ENCODE data around the gene TENT5C. TPM values are rescaled to one million over a fixed set of nuclear protein-coding genes. Genes with fewer than 3 reads are reported as not detected.
"Not testable (repeated sequence)": the region's sequence is repeated elsewhere in the genome, so short reads cannot be mapped to it uniquely, and the experiment has no call there.

The TENT5C gene
- polyA plus RNA-seq (ENCODE audit: insufficient read depth in 1 of 5, insufficient read length in 5 of 5, low replicate concordance in 1 of 5), result 10 to 100 TPM; 11.7 to 23.0 (median 15.7) TPM
- long read RNA-seq, donor 1, full-length matches to known transcripts, result 8 of 8 reads
- long read RNA-seq, donor 1, partial matches to known transcripts, result 0 of 8 reads
- long read RNA-seq, donor 1, other reads (novel, unspliced or antisense), result 0 of 8 reads
- long read RNA-seq, donor 2, full-length matches to known transcripts, result 2 of 2 reads
- long read RNA-seq, donor 2, partial matches to known transcripts, result 0 of 2 reads
- long read RNA-seq, donor 2, other reads (novel, unspliced or antisense), result 0 of 2 reads
- long read RNA-seq, donor 3, full-length matches to known transcripts, result 8 of 8 reads
- long read RNA-seq, donor 3, partial matches to known transcripts, result 0 of 8 reads
- long read RNA-seq, donor 3, other reads (novel, unspliced or antisense), result 0 of 8 reads
- long read RNA-seq, donor 4, full-length matches to known transcripts, result 8 of 8 reads
- long read RNA-seq, donor 4, partial matches to known transcripts, result 0 of 8 reads
- long read RNA-seq, donor 4, other reads (novel, unspliced or antisense), result 0 of 8 reads
- long read RNA-seq, donor 5, full-length matches to known transcripts, result 6 of 6 reads
- long read RNA-seq, donor 5, partial matches to known transcripts, result 0 of 6 reads
- long read RNA-seq, donor 5, other reads (novel, unspliced or antisense), result 0 of 6 reads
- long read RNA-seq, donor 6, full-length matches to known transcripts, result 11 of 11 reads
- long read RNA-seq, donor 6, partial matches to known transcripts, result 0 of 11 reads
- long read RNA-seq, donor 6, other reads (novel, unspliced or antisense), result 0 of 11 reads
- long read RNA-seq, donor 7, full-length matches to known transcripts, result 6 of 6 reads
- long read RNA-seq, donor 7, partial matches to known transcripts, result 0 of 6 reads
- long read RNA-seq, donor 7, other reads (novel, unspliced or antisense), result 0 of 6 reads
- long read RNA-seq, donor 8, full-length matches to known transcripts, result 4 of 4 reads
- long read RNA-seq, donor 8, partial matches to known transcripts, result 0 of 4 reads
- long read RNA-seq, donor 8, other reads (novel, unspliced or antisense), result 0 of 4 reads

DNA sequence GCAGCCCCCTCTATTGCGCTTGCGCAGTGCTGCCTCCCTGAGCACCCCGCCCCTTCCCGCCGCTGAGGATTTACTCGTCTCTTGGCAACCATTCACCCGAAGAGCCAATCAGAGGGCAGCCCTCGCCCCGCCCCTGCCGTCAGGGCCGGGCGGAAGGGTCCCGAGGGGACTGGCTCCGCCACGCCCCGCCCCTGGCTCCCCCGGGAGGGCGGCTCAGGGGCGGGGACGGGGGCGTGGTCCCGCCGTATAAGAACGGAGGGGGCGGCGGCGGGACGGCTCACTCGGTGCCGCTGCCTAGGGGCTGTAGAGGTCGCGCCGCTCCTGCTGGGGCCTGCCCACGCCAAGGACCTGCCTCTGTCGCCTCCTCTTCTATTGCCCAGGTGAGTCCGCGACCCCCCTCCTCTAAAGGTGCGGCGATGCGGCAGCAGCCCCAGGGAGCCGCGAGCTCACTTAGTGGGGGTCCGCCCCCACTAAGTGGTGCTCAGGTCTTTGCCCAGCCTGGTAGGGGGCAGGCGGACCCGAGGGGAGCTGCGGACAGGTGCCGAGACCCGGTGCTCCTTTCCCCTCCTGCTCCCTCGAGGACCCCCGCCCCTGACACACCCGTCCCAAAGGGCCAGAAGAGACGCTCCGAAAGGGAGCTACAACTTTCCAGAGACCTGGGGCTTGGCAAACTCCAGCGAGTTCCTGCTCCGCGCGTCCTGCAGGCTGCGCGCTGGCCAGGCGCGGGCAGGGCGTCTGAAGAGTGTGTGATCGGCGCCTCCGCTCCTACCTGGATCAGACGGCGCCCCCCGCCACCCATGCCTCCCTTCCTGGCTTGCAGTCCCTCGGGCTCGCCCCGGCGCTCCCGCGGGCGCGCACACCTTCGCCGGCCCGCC is at the start of gene TENT5C:
Gene TENT5C, plus strand, starts transcription at position 275 of the 875 bp plus-strand sequence. CDS start 16,821 bp downstream, outside the sequence.
- peak; percentile 96 to 97 for DNase-seq

DNA sequence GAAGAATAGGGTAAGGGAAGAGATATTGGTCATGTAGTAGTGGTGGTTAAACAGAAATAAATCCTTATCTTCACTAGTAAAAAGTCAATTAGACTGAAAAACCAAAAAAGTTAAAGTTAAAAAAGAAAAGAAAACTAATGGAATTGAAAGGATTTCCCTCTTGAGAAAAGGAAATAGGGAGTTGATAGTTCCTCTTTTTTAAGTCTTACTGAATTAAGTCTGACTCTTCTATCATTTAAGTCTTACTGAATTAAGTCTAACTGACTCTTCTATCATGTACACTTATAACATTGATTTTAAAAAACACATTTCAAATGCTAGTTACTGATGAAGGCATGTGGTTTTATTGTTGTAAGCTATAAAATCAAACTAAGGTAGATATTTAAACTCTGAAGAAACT is 49.5 kb upstream of the TENT5C start:
- DNase-seq, result no peak

DNA sequence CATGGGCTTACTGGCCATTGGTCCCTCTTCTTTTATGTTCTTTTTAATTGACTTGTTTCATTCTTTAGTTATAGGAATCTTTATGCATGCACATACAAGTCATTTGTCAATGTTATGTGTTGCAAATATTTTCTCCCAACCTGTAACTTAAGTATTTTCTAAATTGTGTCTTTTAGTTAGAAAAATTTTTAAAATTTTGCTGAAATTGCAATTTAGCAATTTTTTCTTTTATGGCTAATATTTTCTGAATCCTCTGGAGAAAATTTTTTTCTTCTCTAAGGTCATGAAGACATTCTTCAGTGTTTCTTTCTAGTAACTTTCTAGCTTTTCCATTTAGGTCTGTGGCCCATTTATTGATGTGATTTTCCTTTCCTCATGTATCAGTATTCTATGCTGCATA is 48.9 kb upstream of the TENT5C start:
- DNase-seq, result no peak

GRCh38 chr1:117558451-117558850 is 47.4 kb upstream of the TENT5C start:
- DNase-seq, result not testable (repeated sequence)

DNA sequence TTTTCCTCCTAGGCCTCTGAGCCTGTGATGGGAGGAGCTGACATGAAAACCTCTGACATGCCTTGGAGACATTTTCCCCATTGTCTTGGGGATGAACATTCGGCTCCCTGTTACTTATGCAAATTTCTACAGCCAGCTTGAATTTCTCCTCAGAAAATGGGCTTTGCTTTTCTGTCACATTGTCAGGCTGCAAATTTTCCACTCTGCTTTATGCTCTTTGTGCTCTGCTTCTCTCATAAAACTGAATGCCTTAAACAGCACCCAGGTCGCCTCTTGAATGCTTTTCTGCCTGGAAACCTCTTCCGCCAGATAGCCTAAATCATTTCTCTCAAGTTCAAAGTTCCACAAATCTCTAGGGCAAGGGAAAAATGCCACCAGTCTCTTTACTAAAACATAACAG is 46.7 kb upstream of the TENT5C start:
- DNase-seq, result no peak

GRCh38 chr1:117559985-117560384 is 45.9 kb upstream of the TENT5C start:
- DNase-seq, result no peak

DNA sequence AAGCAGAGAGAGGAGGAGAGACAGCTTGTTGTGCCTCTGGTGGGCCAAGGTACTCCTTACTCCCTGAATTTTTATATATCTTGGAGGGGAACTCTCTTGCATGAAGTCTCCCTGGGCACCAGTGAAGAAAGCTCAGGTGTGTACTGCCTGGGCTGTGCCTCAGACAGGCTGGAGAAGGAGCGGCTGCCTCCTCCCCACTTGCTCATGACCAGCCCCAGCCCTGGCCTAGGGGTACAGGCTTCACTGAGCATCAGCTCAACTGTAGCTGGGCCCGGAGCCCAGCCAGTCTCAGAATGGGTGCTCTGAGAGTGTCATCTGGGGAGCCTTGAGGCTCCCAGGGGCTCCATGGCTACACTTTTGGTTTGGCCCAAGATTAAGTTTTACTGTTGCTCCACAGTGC is 44.8 kb upstream of the TENT5C start:
- DNase-seq, result no peak

DNA sequence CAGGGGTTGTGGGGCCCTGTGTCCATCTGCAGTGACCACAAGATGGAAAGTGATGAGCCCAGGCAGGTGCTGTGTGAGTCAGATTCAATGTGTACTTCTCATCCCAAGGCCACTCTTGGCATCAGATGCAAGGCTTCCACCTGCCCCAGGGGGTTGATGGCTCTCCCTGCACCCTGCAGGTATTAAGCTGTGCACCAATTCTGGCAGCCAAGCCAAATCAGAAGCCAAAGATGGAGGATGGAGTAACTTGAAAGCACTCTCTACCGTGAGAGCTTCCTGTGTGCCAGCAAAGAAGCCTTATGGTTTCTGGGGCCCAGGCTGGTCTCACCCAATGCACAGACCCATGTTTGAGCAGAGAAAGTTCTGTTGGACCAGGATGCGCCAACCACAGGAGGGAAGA is 44.3 kb upstream of the TENT5C start:
- DNase-seq, result no peak

DNA sequence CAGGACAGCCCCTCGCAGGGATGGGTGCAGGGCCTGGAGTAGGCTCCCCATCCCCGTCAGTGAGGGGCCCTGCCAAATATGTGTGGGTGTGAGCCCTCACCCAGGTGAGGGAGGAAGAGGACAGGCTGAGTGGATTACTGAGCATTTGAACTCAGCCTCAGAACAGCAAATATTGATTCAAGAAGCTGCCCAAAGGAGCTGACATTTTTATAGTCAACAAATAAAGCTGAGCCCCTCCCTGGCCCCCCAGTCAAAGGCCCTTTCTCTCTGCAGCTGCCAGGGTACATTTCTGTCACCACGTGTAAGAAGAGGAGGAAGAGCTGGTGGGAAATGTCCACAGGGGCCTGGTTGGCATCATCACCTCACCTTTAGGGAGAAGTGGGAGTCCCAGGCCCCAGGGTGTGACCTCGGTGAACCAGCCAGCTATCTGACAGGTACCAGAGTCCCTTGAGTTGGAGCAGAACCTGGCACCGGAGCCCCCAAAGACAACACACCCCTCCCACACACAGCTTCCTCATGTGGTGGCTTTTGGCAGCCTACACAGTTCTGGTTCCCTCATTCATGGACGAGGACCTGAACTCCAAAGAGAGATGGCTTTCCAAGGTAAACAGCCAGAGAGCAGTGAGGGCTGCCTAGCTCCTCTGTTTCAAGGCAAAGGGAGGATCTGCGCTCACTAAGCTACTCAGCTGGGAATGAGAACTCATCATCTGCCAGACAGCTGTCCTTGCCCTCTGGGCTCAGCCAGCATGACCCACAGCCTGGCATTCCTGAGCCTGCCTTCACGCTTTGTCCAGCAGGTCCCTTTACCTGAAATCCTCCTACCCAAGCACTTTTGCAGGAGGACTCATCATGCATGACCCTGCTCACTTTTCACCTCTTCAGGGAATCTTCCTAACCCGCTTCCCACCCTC is 43.0 kb upstream of the TENT5C start:
- DNase-seq, result peak in 1 of 2 donors; percentile 15

DNA sequence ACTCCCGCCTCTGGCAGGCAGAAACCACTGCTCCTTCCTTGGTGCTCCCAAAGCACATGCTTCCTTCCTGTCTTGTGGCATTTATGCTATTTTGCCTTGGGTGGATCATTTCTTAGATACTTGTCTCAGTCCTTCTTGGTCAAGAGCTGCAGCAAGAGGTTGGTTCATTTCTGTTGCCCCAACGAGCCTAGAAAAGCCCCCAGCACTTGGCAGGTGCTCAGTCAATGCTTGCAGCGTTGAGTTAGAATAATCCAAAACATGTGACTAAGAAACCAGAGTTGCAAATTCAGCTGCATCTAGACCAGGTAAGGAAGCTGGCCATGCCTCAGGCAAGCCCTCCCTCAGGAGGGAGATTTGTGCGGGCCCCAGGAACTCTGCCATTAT is 42.4 kb upstream of the TENT5C start:
- no peak for DNase-seq

DNA sequence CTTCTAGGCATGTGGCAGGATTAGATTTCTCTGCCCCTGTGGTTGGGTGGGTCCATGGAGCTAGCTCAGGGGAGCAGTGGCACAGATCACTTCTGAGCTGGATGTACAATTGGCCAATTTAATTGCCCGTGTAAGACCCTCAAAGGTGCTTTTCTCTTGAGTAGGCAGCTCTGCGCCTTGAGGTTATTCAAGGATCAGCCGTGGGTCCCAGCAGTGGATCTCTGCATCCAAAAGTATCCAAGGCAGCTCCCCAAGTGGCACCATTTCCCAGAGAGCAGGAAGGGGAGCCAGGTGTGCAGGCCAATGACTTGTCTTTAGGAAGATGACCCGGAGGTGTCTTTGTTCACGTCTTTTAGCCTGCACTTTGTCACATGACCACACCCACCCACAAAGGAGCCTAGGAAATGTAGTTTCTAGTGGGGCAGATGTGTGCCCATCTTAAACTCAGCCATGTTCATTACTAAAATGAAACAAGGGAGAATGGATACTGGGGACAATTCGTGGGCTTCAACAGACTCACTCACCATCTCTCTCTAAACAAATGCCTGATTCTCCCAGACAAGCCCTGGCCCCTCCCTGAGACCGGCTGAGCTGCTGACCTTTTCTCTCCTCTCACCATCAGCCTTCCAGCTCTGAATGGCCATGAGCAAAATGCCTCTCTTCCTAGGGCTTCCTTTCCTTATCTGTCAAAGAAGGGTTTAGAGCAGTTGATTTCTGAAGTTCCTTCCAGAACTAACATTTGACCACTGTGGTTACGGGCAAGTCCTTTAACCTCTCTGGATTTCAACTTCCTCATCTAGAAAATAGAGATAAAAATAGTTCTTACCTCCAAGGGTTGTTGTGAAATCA is 41.4 kb upstream of the TENT5C start:
- no peak for DNase-seq

GRCh38 chr1:117565076-117565556 is 40.7 kb upstream of the TENT5C start:
- no peak for DNase-seq

DNA sequence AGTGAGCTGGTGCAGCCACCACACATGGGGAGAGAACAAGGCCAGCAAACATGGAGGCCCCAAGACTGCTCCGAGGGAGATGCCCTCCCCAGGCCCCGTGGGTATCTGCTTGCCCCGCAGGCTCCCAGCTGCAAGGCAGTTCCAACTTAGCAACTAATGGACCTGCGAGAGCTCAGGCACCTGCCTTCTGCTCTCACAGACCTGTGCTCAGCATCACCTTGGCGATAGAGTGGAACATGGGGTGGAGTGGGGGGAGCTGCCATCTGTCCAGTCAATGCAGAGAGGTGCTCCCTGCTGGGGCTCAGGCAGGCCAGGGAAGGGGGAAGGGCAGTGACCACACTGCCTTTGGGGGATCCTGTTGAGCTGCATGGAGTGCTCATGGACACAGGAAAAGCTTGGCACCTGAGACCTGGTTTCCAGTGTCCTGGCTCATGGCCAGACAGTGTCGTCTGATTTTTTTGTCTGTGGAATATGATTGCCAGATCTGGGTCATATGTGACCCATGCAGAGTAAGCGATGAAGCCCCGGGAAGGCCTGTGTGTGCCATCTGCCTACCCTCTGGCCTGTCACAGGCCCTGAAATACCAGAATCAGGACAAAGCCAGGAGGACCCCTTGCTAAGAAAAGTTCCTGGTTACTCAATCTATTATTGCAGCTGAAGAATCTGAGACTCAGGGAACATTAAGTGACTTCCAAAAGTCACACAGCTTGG is 39.9 kb upstream of the TENT5C start:
- DNase-seq, result no peak

DNA sequence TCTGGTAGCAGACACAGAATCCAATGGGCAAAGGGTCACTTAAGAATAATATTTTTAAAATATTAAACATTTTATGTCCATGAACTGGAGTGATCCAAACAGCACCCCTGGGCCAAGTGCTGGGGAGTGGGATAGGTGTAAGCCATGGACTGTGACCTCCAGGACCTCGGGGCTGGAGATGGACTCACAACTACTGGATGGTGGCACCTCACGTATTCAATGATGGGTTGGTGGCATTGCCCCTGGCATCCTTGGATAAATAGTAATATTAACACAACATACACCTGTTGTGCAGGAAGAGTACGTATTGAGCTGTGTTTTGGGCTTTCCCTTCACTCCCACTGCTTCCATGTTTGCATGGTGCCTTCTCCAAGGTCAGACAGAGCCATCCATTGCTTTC is 39.3 kb upstream of the TENT5C start:
- DNase-seq, result no peak

DNA sequence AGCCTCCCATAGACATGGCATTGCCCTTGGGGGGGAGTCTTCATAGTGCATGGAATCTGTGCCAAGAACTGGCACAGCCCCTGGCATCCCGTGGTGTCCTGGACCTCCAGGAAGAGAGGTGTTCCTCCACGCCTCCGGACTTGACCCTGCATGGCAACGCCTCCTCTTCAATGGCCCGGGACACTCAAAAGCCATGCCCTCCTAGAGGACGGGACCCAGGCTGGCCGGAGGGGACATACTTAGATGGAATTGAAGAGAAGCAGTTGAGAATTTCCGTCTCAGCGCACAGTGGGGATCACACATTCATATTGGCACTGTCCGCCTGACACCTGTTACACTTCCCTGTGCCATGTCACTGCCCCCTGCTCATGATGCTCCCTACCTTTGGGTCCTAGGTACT is 38.4 kb upstream of the TENT5C start:
- DNase-seq, result no peak

DNA sequence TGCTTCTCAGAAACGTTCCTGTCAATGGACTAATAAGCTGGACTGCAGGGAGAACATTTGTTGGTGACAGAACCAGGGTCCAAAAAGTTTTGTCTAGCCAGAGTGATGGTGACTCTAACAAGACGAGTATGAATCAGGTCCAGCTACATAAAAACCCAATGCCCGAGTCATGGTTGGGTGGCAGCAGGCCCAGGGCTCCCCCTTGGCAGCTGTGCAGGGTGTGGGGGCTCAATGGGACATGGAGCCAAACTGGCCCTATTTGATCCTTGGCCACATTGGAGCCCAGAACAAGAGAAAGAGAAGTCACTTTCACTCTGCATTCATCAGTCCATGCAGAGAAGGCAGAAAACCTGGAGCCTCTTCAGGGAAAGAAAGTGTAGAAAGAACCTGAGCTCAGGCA is 37.9 kb upstream of the TENT5C start:
- no peak for DNase-seq

- DNase-seq, result no peak
Measured at GRCh38 chr1:117568999-117569398, 36.8 kb upstream of the TENT5C start.

DNA sequence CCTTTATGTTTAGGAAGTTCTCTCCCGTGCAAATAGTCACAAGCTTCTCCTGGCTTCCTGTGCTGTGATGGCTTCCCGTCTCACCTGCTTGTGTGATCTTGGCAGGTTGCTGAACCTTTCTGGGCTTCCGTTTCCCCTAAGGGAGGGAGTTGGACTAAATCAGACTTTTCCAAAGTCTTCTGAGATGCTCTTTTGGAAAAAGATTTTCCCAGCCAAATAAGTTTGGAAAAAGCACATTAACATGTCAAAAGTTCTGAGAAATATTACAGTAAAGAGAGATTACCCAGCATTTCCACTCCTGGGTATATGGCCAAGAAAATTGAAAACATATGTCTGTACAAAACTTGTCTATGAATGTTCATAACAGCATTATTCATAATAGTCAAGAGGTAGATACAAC is 36.0 kb upstream of the TENT5C start:
- no peak for DNase-seq
